SK-N-SH (cell line): ENCODE results near the gene ZC3H12A.
"Not testable (repeated sequence)": the region's sequence is repeated elsewhere in the genome, so short reads cannot be mapped to it uniquely, and the experiment has no call there.

Experiments
- CHD2 ChIP-seq: fragments of 150-350 bp; IDR thresholded peaks from 2 replicates; pipeline ENCODE4 v1.6.1; 2018; ENCODE audit warnings: low read length; ENCODE audit not compliant: partially characterized antibody
- ELF1 ChIP-seq: IDR thresholded peaks from 2 replicates; pipeline ENCODE4 v1.4.0; 2012
- EZH2phosphoT487 ChIP-seq: fragments of 200-600 bp; sonication (generic); IDR thresholded peaks from 2 replicates; pipeline ENCODE4 v1.6.1; 2017; ENCODE audit warnings: low read depth, mixed run types, mild to moderate bottlenecking, antibody characterized with exemption, moderate library complexity, borderline replicate concordance
- NRF1 ChIP-seq: IDR thresholded peaks from 2 replicates; pipeline ENCODE4 v1.6.1; 2012; ENCODE audit warnings: low read depth, mild to moderate bottlenecking, low read length
- RAD21 ChIP-seq: IDR thresholded peaks from 2 replicates; pipeline ENCODE4 v1.6.1; 2012; ENCODE audit warnings: mild to moderate bottlenecking, low read length
- RXRA ChIP-seq: IDR thresholded peaks from 2 replicates; pipeline ENCODE4 v1.4.0; 2012; ENCODE audit warnings: low read depth, mild to moderate bottlenecking, borderline replicate concordance
- TAF1 ChIP-seq: IDR thresholded peaks from 2 replicates; pipeline ENCODE4 v1.6.1; 2012; ENCODE audit warnings: low read depth, mild to moderate bottlenecking, low read length, moderate library complexity, borderline replicate concordance
- TCF12 ChIP-seq: IDR thresholded peaks from 2 replicates; pipeline ENCODE4 v1.4.0; 2012
- TEAD4 ChIP-seq: IDR thresholded peaks from 2 replicates; pipeline ENCODE4 v1.4.0; 2012; ENCODE audit warnings: mild to moderate bottlenecking, borderline replicate concordance; ENCODE audit not compliant: insufficient read depth
- TF ChIP-seq, protein P1 (sequence below): fragments of 200-600 bp; sonication (generic); IDR thresholded peaks from 2 replicates; pipeline ENCODE4 v1.6.1; 2017; ENCODE audit warnings: antibody characterized with exemption, mild to moderate bottlenecking, moderate library complexity
- TF ChIP-seq, protein P2 (sequence below): IDR thresholded peaks from 2 replicates; pipeline ENCODE4 v1.4.0; 2012; ENCODE audit warnings: low read depth, borderline replicate concordance
- TF ChIP-seq, protein P3 (sequence below): IDR thresholded peaks from 2 replicates; pipeline ENCODE4; 2012
- TF ChIP-seq, protein P4 (sequence below): IDR thresholded peaks from 2 replicates; pipeline ENCODE4 v1.6.1; 2012; ENCODE audit warnings: mild to moderate bottlenecking, low read depth, low read length, moderate library complexity
- TF ChIP-seq, protein P5 (sequence below): IDR thresholded peaks from 2 replicates; pipeline ENCODE4 v1.4.0; 2012; ENCODE audit warnings: low read depth

DNA sequence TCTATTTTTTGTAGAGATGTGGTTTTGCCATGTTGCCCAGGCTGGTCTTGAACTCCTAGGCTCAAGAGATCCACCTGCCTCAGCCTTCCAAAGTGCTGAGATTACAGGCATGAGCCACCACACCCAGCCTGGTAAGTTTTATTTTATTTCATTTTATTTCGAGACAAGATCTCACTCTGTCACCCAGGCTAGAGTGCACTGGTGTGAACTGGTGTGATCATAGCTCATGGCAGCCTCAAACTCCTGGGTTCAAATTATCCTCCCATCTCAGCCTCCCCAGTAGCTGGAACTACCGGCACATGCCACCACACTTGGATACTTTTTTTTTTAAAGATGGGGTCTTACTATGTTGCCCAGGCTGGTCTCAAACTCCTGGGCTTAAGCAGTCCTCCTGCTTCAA, 28.4 kb downstream of the ZC3H12A start:
- TF ChIP-seq RAD21, NRF1, TAF1, RXRA, ELF1, EZH2phosphoT487, TEAD4, CHD2, TCF12: not testable (repeated sequence)
- TF ChIP-seq, protein P1, sequence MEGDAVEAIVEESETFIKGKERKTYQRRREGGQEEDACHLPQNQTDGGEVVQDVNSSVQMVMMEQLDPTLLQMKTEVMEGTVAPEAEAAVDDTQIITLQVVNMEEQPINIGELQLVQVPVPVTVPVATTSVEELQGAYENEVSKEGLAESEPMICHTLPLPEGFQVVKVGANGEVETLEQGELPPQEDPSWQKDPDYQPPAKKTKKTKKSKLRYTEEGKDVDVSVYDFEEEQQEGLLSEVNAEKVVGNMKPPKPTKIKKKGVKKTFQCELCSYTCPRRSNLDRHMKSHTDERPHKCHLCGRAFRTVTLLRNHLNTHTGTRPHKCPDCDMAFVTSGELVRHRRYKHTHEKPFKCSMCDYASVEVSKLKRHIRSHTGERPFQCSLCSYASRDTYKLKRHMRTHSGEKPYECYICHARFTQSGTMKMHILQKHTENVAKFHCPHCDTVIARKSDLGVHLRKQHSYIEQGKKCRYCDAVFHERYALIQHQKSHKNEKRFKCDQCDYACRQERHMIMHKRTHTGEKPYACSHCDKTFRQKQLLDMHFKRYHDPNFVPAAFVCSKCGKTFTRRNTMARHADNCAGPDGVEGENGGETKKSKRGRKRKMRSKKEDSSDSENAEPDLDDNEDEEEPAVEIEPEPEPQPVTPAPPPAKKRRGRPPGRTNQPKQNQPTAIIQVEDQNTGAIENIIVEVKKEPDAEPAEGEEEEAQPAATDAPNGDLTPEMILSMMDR = not testable (repeated sequence)
- TF ChIP-seq, protein P2, sequence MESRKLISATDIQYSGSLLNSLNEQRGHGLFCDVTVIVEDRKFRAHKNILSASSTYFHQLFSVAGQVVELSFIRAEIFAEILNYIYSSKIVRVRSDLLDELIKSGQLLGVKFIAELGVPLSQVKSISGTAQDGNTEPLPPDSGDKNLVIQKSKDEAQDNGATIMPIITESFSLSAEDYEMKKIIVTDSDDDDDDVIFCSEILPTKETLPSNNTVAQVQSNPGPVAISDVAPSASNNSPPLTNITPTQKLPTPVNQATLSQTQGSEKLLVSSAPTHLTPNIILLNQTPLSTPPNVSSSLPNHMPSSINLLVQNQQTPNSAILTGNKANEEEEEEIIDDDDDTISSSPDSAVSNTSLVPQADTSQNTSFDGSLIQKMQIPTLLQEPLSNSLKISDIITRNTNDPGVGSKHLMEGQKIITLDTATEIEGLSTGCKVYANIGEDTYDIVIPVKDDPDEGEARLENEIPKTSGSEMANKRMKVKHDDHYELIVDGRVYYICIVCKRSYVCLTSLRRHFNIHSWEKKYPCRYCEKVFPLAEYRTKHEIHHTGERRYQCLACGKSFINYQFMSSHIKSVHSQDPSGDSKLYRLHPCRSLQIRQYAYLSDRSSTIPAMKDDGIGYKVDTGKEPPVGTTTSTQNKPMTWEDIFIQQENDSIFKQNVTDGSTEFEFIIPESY = not testable (repeated sequence)
- TF ChIP-seq, protein P3, sequence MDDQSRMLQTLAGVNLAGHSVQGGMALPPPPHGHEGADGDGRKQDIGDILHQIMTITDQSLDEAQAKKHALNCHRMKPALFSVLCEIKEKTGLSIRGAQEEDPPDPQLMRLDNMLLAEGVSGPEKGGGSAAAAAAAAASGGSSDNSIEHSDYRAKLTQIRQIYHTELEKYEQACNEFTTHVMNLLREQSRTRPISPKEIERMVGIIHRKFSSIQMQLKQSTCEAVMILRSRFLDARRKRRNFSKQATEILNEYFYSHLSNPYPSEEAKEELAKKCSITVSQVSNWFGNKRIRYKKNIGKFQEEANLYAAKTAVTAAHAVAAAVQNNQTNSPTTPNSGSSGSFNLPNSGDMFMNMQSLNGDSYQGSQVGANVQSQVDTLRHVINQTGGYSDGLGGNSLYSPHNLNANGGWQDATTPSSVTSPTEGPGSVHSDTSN = not testable (repeated sequence)
- TF ChIP-seq, protein P4, sequence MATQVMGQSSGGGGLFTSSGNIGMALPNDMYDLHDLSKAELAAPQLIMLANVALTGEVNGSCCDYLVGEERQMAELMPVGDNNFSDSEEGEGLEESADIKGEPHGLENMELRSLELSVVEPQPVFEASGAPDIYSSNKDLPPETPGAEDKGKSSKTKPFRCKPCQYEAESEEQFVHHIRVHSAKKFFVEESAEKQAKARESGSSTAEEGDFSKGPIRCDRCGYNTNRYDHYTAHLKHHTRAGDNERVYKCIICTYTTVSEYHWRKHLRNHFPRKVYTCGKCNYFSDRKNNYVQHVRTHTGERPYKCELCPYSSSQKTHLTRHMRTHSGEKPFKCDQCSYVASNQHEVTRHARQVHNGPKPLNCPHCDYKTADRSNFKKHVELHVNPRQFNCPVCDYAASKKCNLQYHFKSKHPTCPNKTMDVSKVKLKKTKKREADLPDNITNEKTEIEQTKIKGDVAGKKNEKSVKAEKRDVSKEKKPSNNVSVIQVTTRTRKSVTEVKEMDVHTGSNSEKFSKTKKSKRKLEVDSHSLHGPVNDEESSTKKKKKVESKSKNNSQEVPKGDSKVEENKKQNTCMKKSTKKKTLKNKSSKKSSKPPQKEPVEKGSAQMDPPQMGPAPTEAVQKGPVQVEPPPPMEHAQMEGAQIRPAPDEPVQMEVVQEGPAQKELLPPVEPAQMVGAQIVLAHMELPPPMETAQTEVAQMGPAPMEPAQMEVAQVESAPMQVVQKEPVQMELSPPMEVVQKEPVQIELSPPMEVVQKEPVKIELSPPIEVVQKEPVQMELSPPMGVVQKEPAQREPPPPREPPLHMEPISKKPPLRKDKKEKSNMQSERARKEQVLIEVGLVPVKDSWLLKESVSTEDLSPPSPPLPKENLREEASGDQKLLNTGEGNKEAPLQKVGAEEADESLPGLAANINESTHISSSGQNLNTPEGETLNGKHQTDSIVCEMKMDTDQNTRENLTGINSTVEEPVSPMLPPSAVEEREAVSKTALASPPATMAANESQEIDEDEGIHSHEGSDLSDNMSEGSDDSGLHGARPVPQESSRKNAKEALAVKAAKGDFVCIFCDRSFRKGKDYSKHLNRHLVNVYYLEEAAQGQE = not testable (repeated sequence)
- TF ChIP-seq, protein P5, sequence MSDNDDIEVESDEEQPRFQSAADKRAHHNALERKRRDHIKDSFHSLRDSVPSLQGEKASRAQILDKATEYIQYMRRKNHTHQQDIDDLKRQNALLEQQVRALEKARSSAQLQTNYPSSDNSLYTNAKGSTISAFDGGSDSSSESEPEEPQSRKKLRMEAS = not testable (repeated sequence)
